Gastroesophageal sphincter (tissue), 3 donors: ENCODE data around the gene EPHA10.

Experiments
- EP300 ChIP-seq: sonication (generic); formaldehyde crosslinking; IDR thresholded peaks from one replicate; pipeline ENCODE4 v1.6.1; 2017; ENCODE audit warnings: antibody characterized with exemption, mild to moderate bottlenecking
- POLR2A ChIP-seq, 2 donors: fragments of 450-650 bp; IDR thresholded peaks; one replicate each; pipeline ENCODE4 v1.6.1; 2017; ENCODE audit warnings: antibody characterized with exemption in 2 of 2, mild to moderate bottlenecking in 2 of 2, moderate library complexity in 1 of 2
- POLR2AphosphoS5 ChIP-seq: sonication (generic); formaldehyde crosslinking; IDR thresholded peaks from one replicate; pipeline ENCODE4 v1.6.1; 2017; ENCODE audit warnings: antibody characterized with exemption
- TF ChIP-seq, protein P1 (sequence below), 4 experiments: fragments of 200-600 bp in 2 of 4; fragments of 450-650 bp in 2 of 4; sonication (generic) in 1 of 4; IDR thresholded peaks; one replicate each; pipeline ENCODE4 v1.5.1; 2017 to 2019; ENCODE audit warnings: antibody characterized with exemption in 4 of 4, mild to moderate bottlenecking in 2 of 4, moderate library complexity in 2 of 4

DNA sequence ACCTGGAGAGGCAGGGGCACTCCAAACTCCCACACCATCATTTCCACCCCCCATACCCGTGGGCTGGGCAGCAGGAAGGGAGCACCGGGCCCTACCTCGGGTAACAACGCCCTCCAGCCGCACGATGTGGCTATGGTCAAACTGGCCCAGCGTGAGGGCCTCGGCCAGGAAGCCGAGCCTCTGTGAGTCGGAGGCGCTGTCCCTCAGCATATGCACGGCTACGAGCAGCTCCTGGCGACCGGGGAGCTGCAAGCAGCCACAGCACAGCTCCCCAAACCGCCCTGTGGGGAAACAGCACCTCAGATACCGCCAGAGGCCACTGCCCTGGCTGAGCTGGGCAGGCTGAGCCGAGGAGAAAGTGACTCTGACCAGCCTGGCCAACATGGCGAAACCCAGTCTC is 43.4 kb downstream of the EPHA10 start:
- TF ChIP-seq, protein P1, sequence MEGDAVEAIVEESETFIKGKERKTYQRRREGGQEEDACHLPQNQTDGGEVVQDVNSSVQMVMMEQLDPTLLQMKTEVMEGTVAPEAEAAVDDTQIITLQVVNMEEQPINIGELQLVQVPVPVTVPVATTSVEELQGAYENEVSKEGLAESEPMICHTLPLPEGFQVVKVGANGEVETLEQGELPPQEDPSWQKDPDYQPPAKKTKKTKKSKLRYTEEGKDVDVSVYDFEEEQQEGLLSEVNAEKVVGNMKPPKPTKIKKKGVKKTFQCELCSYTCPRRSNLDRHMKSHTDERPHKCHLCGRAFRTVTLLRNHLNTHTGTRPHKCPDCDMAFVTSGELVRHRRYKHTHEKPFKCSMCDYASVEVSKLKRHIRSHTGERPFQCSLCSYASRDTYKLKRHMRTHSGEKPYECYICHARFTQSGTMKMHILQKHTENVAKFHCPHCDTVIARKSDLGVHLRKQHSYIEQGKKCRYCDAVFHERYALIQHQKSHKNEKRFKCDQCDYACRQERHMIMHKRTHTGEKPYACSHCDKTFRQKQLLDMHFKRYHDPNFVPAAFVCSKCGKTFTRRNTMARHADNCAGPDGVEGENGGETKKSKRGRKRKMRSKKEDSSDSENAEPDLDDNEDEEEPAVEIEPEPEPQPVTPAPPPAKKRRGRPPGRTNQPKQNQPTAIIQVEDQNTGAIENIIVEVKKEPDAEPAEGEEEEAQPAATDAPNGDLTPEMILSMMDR (IDR thresholded peaks at IDR 0.05): no peak
- TF ChIP-seq POLR2AphosphoS5 (no peak), POLR2A (IDR thresholded peaks at IDR 0.05) (no peak), EP300 (no peak)
